Activated B cell treated with CpG ODN at 0.5 μM for 24 hours (primary cell): ENCODE results near the gene PRR19. TPM values are rescaled to one million over a fixed set of nuclear protein-coding genes. Genes with fewer than 3 reads are reported as not detected.

Experiments used
- ATAC-seq: fragments of 200-7000 bp; cut with Tn5 transposase; one replicate; pipeline ENCODE4 v1.10.0; 2021; ENCODE audit warnings: low read depth, mild to moderate bottlenecking, moderate library complexity
- CTCF ChIA-PET: fragments of 350-600 bp; sonication (Branson Sonifier 250); formaldehyde crosslinking; loops from one replicate; lab custom pipeline; 2021; ENCODE audit warnings: antibody characterized with exemption; lab: Charles Lee
- POLR2A ChIA-PET: fragments of 350-600 bp; sonication (Branson Sonifier 250); formaldehyde crosslinking; loops from one replicate; lab custom pipeline; 2021; ENCODE audit warnings: antibody characterized with exemption; lab: Charles Lee
- DNase-seq: peaks from one replicate; pipeline ENCODE4 v3.0.0; 2022
- H3K27ac Mint-ChIP-seq: one replicate; pipeline ENCODE4 v1.8.0; 2020; ENCODE audit warnings: mixed read lengths
- H3K27me3 Mint-ChIP-seq: one replicate; pipeline ENCODE4 v1.8.0; 2021; ENCODE audit warnings: mixed read lengths
- H3K36me3 Mint-ChIP-seq: one replicate; pipeline ENCODE4 v1.8.0; 2021; ENCODE audit warnings: low read depth, mixed read lengths
- H3K4me1 Mint-ChIP-seq: one replicate; pipeline ENCODE4 v1.8.0; 2021; ENCODE audit warnings: mixed read lengths
- H3K4me3 Mint-ChIP-seq: one replicate; pipeline ENCODE4 v1.8.0; 2020; ENCODE audit warnings: mild to moderate bottlenecking, mixed read lengths
- H3K9me3 Mint-ChIP-seq: one replicate; pipeline ENCODE4 v1.8.0; 2020; ENCODE audit warnings: mixed read lengths
- intact Hi-C: fragments of 100-400 bp; cut with micrococcal nuclease; formaldehyde crosslinking; loops from one replicate; pipeline ENCODE4 v1.15.1; 2024
- total RNA-seq: library from RNA; stranded (reverse); gene quantifications from 2 replicates; pipeline ENCODE4 v1.2.3, GENCODE V29; 2022
- TF ChIP-seq, protein P1 (sequence below): fragments of 200-600 bp; IDR thresholded peaks from one replicate; pipeline ENCODE4 v1.8.0; 2022; ENCODE audit warnings: antibody characterized with exemption, mild to moderate bottlenecking

Gene PRR19
- total RNA-seq, 1 donor from 2014 or later, result 0.33 TPM

GRCh38 chr19:42279902-42280814 is 21.8 kb upstream of the PRR19 start:
- peaks cover 3% of the 10 kb centered on the region for H3K36me3 Mint-ChIP-seq
- no peaks in the 10 kb centered on the region for H3K27me3 Mint-ChIP-seq
- peak; percentile 38 for ATAC-seq
- H3K4me3 Mint-ChIP-seq, result peak overlapping the region; percentile 86
- DNase-seq, result peak; percentile 81
- no peaks in the 10 kb centered on the region for H3K9me3 Mint-ChIP-seq
- POLR2A ChIA-PET, result interaction anchor here (0.6 to 5.2 kb wide), 15 partner anchors 10 to 420 kb away, joined by 3 to 68 read pairs (median 5); partner anchors contain the start of genes CIC, DEDD2, GSK3A and POU2F2
- intact Hi-C loops, result loop anchor here (1.0 to 5.0 kb wide), 5 partner anchors 26 to 172 kb away; partner anchors contain the start of genes POU2F2 and ZNF526
- CTCF ChIA-PET, result interaction anchor here (0.6 to 2.9 kb wide), 22 partner anchors 10 to 199 kb away, joined by 3 to 29 read pairs (median 4); partner anchors contain the start of genes CIC, GSK3A and POU2F2
- peaks cover 52% of the 10 kb centered on the region for H3K4me1 Mint-ChIP-seq
- peak overlapping the region; percentile 82 for H3K27ac Mint-ChIP-seq
- TF ChIP-seq, protein P1, sequence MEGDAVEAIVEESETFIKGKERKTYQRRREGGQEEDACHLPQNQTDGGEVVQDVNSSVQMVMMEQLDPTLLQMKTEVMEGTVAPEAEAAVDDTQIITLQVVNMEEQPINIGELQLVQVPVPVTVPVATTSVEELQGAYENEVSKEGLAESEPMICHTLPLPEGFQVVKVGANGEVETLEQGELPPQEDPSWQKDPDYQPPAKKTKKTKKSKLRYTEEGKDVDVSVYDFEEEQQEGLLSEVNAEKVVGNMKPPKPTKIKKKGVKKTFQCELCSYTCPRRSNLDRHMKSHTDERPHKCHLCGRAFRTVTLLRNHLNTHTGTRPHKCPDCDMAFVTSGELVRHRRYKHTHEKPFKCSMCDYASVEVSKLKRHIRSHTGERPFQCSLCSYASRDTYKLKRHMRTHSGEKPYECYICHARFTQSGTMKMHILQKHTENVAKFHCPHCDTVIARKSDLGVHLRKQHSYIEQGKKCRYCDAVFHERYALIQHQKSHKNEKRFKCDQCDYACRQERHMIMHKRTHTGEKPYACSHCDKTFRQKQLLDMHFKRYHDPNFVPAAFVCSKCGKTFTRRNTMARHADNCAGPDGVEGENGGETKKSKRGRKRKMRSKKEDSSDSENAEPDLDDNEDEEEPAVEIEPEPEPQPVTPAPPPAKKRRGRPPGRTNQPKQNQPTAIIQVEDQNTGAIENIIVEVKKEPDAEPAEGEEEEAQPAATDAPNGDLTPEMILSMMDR, result peak; percentile 91

DNA sequence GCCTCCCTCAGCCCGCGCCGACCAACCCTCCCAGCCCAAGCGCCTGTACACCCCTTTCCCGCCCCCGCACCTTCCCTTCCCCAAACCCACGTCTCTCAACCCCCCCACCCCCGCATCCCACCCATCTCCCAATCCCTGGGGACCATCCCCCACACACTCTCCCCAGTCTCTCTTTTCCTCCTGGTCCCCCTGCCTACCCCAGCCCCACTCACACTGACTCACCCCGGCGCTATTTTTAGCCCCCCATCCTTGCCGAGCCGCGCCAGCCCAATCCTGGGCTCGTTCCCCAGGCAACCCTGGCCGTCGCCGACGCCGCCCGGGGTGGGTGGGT is 21.2 kb upstream of the PRR19 start:
- Mint-ChIP-seq H3K9me3 (no peaks in the 10 kb centered on the region), H3K27me3 (no peaks in the 10 kb centered on the region), H3K27ac (peak overlapping the region; percentile 74), H3K4me1 (peaks cover 56% of the 10 kb centered on the region), H3K36me3 (peaks cover 3% of the 10 kb centered on the region), H3K4me3 (peak overlapping the region; percentile 75)
- POLR2A ChIA-PET, result interaction anchor here (1.2 to 5.2 kb wide), 5 partner anchors 11 to 167 kb away, joined by 8 to 68 read pairs (median 20); partner anchors contain the start of genes CIC, GSK3A and POU2F2
- TF ChIP-seq, protein P1, result no peak
- DNase-seq (no peak), ATAC-seq (no peak)
- CTCF ChIA-PET, result interaction anchor here (2.2 kb wide), 1 partner anchor 11 kb away, joined by 22 read pairs; the partner anchor contains the start of gene CIC
- intact Hi-C loops, result loop anchor here (1.0 to 5.0 kb wide), 5 partner anchors 26 to 172 kb away; partner anchors contain the start of genes POU2F2 and ZNF526

DNA sequence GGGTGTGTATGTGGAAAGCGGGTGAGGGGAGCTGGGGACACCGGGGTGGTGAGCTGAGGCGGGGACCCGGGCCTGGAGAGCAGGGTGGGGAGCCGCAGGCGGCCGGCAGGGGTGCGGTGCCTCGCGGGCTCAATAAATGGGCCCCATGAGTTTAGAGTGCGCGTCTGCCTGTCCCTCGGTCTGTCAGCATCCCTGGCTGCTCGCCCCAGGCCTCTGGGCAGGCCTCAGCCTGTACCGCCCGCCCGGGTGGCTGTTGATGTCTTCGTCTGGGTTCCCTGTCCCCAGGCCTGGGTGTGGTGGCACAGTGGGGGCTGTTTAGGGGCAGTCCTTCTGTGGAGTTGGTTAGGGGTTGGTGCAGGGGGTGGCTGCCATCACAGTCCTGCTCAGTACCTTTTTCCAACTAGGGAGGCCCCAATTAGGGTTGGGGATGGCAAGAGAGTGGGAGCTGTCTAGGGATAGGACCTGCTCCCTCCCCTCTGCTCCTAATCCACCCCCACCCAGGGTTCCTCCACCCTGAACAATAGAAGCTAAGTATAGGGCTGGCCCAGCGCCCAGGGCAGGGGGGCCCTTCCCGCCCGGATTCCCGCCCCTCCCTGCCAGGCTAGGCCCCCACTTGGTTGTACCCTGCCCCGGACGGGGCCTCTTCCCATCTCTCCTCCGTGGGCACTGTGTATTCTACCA is 20.6 kb upstream of the PRR19 start:
- POLR2A ChIA-PET, result interaction anchor here (0.6 to 5.2 kb wide), 7 partner anchors 11 to 168 kb away, joined by 3 to 68 read pairs (median 8); partner anchors contain the start of genes CIC, GSK3A, POU2F2 and ZNF526
- Mint-ChIP-seq H3K9me3 (no peaks in the 10 kb centered on the region), H3K4me3 (peak overlapping the region; percentile 75), H3K27me3 (no peaks in the 10 kb centered on the region), H3K27ac (peak overlapping the region; percentile 74), H3K36me3 (peaks cover 7% of the 10 kb centered on the region), H3K4me1 (peaks cover 56% of the 10 kb centered on the region)
- intact Hi-C loops, result loop anchor here (5.0 kb wide), 1 partner anchor 79 kb away; no protein-coding TSS in a partner anchor
- no peak for ATAC-seq
- DNase-seq, result peak; percentile 34
- CTCF ChIA-PET, result interaction anchor here (1.6 to 2.2 kb wide), 2 partner anchors 11 to 148 kb away, joined by 6 to 22 read pairs; partner anchors contain the start of gene CIC
- TF ChIP-seq, protein P1, result no peak

- Mint-ChIP-seq H3K4me3 (peak overlapping the region; percentile 75), H3K27ac (no peak overlapping the region), H3K36me3 (peaks cover 11% of the 10 kb centered on the region), H3K4me1 (peaks cover 56% of the 10 kb centered on the region), H3K27me3 (no peaks in the 10 kb centered on the region), H3K9me3 (no peaks in the 10 kb centered on the region)
- ChIA-PET CTCF (interaction anchor here (0.9 to 1.6 kb wide), 3 partner anchors 12 to 149 kb away, joined by 3 to 6 read pairs (median 4); no protein-coding TSS in a partner anchor), POLR2A (interaction anchor here (0.6 to 5.2 kb wide), 10 partner anchors 12 to 168 kb away, joined by 3 to 68 read pairs (median 8); partner anchors contain the start of genes CIC, GSK3A, POU2F2 and ZNF526)
- intact Hi-C loops, result loop anchor here (5.0 kb wide), 1 partner anchor 80 kb away; no protein-coding TSS in a partner anchor
- TF ChIP-seq, protein P1, result no peak
- DNase-seq (no peak), ATAC-seq (no peak)
Observed at GRCh38 chr19:42281827-42282762, 19.8 kb upstream of the PRR19 start.
